Suprapubic skin (tissue), 4 donors: ENCODE results near the gene ASCC1. TPM values are rescaled to one million over a fixed set of nuclear protein-coding genes. Genes with fewer than 3 reads are reported as not detected.
"Not testable (repeated sequence)": the region's sequence is repeated elsewhere in the genome, so short reads cannot be mapped to it uniquely, and the experiment has no call there.

Source experiments
- DNase-seq, 2 donors: peaks; one replicate each; pipeline ENCODE4 v3.0.0-alpha.2; 2019; ENCODE audit warnings: low spot score in 2 of 2
- H3K27ac ChIP-seq: fragments of 200-600 bp; sonication (generic); one replicate; pipeline ENCODE4 v1.5.1; 2019
- H3K27me3 ChIP-seq: fragments of 200-600 bp; sonication (generic); one replicate; pipeline ENCODE4 v1.5.1; 2019
- H3K36me3 ChIP-seq: fragments of 200-600 bp; sonication (generic); one replicate; pipeline ENCODE4 v1.5.1; 2019
- H3K4me1 ChIP-seq: fragments of 200-600 bp; sonication (generic); one replicate; pipeline ENCODE4 v1.5.1; 2019
- H3K4me3 ChIP-seq: fragments of 200-600 bp; sonication (generic); one replicate; pipeline ENCODE4 v1.5.1; 2019; ENCODE audit warnings: mild to moderate bottlenecking
- H3K9me3 ChIP-seq: fragments of 200-600 bp; sonication (generic); one replicate; pipeline ENCODE4 v1.5.1; 2019
- CTCF ChIP-seq, 2 donors: fragments of 200-600 bp in 1 of 2; fragments of 450-650 bp in 1 of 2; sonication (generic) in 1 of 2; IDR thresholded peaks; one replicate each; pipeline ENCODE4 v1.5.1; 2016 to 2019; ENCODE audit warnings: antibody characterized with exemption in 2 of 2, mild to moderate bottlenecking in 1 of 2, moderate library complexity in 1 of 2
- EP300 ChIP-seq: sonication (generic); formaldehyde crosslinking; IDR thresholded peaks from one replicate; pipeline ENCODE4 v1.6.1; 2017; ENCODE audit warnings: antibody characterized with exemption
- POLR2A ChIP-seq, 2 donors: fragments of 450-650 bp; IDR thresholded peaks; one replicate each; pipeline ENCODE4 v1.6.1; 2017; ENCODE audit warnings: antibody characterized with exemption in 2 of 2, mild to moderate bottlenecking in 2 of 2, moderate library complexity in 2 of 2
- POLR2AphosphoS5 ChIP-seq, 3 donors: sonication (generic); formaldehyde crosslinking; IDR thresholded peaks; one replicate each; pipeline ENCODE4 v1.6.1; 2017; ENCODE audit warnings: antibody characterized with exemption in 3 of 3
- WGBS: methylation state at CpG from one replicate; pipeline ENCODE4 v1.1.5; 2018; 5-methylcytosine and 5-hydroxymethylcytosine counted together
- total RNA-seq, 4 donors: library from RNA; depleted of rRNA; stranded (reverse); fragments of >200 nt; gene quantifications; one replicate each; pipeline ENCODE4 v1.1.0, GENCODE V29; 2016

ASCC1 gene
- total RNA-seq, 4 donors from 2014 or later = 20.2 to 31.7 (median 21.2) TPM

- H3K4me3 ChIP-seq = no peak overlapping the region
- peaks cover 17% of the 10 kb centered on the region for H3K4me1 ChIP-seq
- H3K36me3 ChIP-seq = peaks cover 63% of the 10 kb centered on the region
- H3K27me3 ChIP-seq = no peaks in the 10 kb centered on the region
- H3K9me3 ChIP-seq = no peaks in the 10 kb centered on the region
- no peak overlapping the region for H3K27ac ChIP-seq
- DNase-seq = no peak
- TF ChIP-seq EP300 (no peak), POLR2A (IDR thresholded peaks at IDR 0.05) (no peak), POLR2AphosphoS5 (IDR thresholded peaks at IDR 0.05) (no peak), CTCF (IDR thresholded peaks at IDR 0.05) (no peak)
Measured at GRCh38 chr10:72233621-72234020, 17.5 kb upstream of the ASCC1 start.

GRCh38 chr10:72229261-72230251 is 13.5 kb upstream of the ASCC1 start:
- TF ChIP-seq POLR2A (IDR thresholded peaks at IDR 0.05) = no peak
- TF ChIP-seq EP300 = no peak
- no peak for TF ChIP-seq CTCF (IDR thresholded peaks at IDR 0.05)
- no peak for TF ChIP-seq POLR2AphosphoS5 (IDR thresholded peaks at IDR 0.05)
- no peaks in the 10 kb centered on the region for H3K27me3 ChIP-seq
- H3K27ac ChIP-seq = peak overlapping the region; percentile 60
- H3K4me1 ChIP-seq = peaks cover 34% of the 10 kb centered on the region
- peak in 1 of 2 donors; percentile 32 for DNase-seq
- peaks cover 56% of the 10 kb centered on the region for H3K36me3 ChIP-seq
- WGBS = 61% methylated on average over 8 of the region's 8 CpGs
- H3K9me3 ChIP-seq = no peaks in the 10 kb centered on the region
- no peak overlapping the region for H3K4me3 ChIP-seq

- Histone ChIP-seq H3K9me3 (no peaks in the 10 kb centered on the region), H3K36me3 (peaks cover 47% of the 10 kb centered on the region), H3K4me3 (no peak overlapping the region), H3K27me3 (no peaks in the 10 kb centered on the region), H3K4me1 (peaks cover 44% of the 10 kb centered on the region), H3K27ac (peak overlapping the region; percentile 50)
- DNase-seq = peak in 1 of 2 donors; percentile 3
- TF ChIP-seq CTCF (IDR thresholded peaks at IDR 0.05) (no peak), POLR2A (IDR thresholded peaks at IDR 0.05) (no peak), EP300 (no peak), POLR2AphosphoS5 (IDR thresholded peaks at IDR 0.05) (no peak)
- WGBS = 49% methylated on average over 2 of the region's 2 CpGs
Measured at GRCh38 chr10:72228318-72228751, 12.3 kb upstream of the ASCC1 start.

GRCh38 chr10:72227826-72228225 is 11.8 kb upstream of the ASCC1 start:
- H3K27ac ChIP-seq = no peak overlapping the region
- no peak for DNase-seq
- H3K27me3 ChIP-seq = no peaks in the 10 kb centered on the region
- H3K9me3 ChIP-seq = no peaks in the 10 kb centered on the region
- WGBS = 87% methylated on average over 6 of the region's 6 CpGs
- TF ChIP-seq CTCF (IDR thresholded peaks at IDR 0.05) (no peak), POLR2AphosphoS5 (IDR thresholded peaks at IDR 0.05) (no peak), POLR2A (IDR thresholded peaks at IDR 0.05) (no peak), EP300 (no peak)
- peaks cover 49% of the 10 kb centered on the region for H3K4me1 ChIP-seq
- no peak overlapping the region for H3K4me3 ChIP-seq
- peaks cover 42% of the 10 kb centered on the region for H3K36me3 ChIP-seq

GRCh38 chr10:72226418-72227027 is 10.4 kb upstream of the ASCC1 start:
- H3K36me3 ChIP-seq = peaks cover 41% of the 10 kb centered on the region
- no peak overlapping the region for H3K4me3 ChIP-seq
- H3K9me3 ChIP-seq = no peaks in the 10 kb centered on the region
- H3K27me3 ChIP-seq = no peaks in the 10 kb centered on the region
- H3K4me1 ChIP-seq = peaks cover 54% of the 10 kb centered on the region
- 70% methylated on average over 6 of the region's 6 CpGs for WGBS
- no peak for TF ChIP-seq EP300
- TF ChIP-seq POLR2AphosphoS5 (IDR thresholded peaks at IDR 0.05) = no peak
- no peak for TF ChIP-seq CTCF (IDR thresholded peaks at IDR 0.05)
- TF ChIP-seq POLR2A (IDR thresholded peaks at IDR 0.05) = no peak
- DNase-seq = peak in 1 of 2 donors; percentile 21
- H3K27ac ChIP-seq = no peak overlapping the region

- H3K9me3 ChIP-seq, H3K4me3 ChIP-seq, H3K27me3 ChIP-seq: not testable (repeated sequence)
- Histone ChIP-seq H3K36me3 (peaks cover 41% of the 10 kb centered on the region), H3K4me1 (peaks cover 47% of the 10 kb centered on the region), H3K27ac (peak overlapping the region; percentile 80)
- DNase-seq = peak in 1 of 2 donors; percentile 50
- 96% methylated on average over 6 of the region's 6 CpGs for WGBS
Measured at GRCh38 chr10:72224191-72224590, 8.1 kb upstream of the ASCC1 start.
